Measurements from ENCODE around the gene BMP8A.
"Not testable (repeated sequence)": the region's sequence is repeated elsewhere in the genome, so short reads cannot be mapped to it uniquely, and the experiment has no call there.

BMP8A gene

DNA sequence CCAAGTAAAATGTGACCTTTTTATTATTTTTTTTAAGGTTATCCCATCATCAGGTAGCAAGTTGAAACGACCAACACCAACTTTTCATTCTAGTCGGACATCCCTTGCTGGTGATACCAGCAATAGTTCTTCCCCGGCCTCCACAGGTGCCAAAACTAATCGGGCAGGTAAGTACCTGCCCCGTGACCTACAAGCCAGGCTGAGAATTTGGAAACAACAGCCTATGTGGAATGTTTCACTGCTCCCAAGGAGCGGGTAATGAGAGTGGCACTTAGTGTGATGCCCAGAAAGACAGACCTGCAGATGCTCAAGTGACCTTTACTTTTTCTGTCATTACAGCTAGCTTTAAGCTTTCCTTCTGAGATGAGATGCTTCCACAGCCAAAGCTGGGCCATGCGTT lies 6.9 kb upstream of the BMP8A start:
- DNase-seq = no peak

DNA sequence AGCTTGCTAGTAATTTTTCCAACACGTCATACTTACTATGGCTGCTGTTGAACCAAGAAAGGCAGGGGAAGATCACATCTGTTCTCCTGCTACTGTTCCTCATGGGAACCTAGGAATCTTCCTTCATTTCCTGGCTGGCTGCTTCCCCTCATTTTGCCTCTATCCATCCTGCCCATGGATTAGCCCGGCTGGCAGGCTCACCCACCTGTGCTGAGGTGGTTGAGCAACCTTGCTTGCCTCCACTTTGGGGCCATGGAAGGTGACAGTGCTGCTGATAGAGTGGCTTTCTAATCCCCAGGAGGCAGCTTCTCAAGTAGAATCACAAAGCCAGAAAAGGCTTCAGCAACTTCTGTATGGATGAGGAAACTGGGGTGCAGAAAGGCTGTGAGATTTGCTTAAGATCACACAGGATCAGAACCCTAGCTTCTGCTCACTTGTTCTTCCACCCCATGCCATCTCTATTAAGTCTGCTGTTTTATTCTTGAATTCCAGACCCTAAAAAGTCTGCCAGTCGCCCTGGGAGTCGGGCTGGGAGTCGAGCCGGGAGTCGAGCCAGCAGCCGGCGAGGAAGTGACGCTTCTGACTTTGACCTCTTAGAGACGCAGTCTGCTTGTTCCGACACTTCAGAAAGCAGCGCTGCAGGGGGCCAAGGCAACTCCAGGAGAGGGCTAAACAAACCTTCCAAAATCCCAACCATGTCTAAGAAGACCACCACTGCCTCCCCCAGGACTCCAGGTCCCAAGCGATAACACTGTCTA lies 6.2 kb upstream of the BMP8A start:
- no peak for DNase-seq

- no peak for DNase-seq
Observed at GRCh38 chr1:39488012-39488545, 3.4 kb upstream of the BMP8A start.

GRCh38 chr1:39488793-39489566 lies 2.5 kb upstream of the BMP8A start:
- no peak for DNase-seq

DNA sequence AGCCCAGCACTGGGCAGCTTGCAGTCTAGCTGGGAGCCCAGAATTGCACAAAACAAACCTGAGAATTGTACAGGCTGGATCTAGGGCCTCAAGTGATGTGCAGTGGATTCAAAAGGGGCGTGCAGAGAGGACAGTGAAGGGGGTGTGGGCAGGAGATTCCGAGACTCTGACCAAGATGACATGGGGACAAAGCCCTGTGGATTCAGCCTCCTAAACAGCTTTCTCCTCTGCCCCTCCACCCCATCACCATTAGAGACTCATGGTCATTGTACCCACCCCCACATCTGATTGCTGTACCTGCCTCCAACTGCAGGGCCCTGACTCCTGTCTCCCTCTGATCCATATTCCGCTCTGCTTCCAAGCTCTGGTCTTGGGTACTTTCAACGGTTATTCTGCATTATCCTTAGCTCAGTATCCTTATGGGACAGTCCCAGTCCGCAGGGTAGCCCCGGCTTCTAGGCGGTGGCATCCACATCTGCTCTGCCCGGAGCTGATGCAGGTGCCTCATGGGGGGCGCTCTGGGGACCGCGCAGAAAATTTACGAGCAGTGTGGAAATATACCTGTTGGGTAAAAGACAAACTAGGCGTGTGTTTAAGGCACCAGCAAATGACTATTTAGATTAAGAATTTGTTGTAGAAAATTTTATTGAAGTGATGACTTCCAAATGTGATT lies 1.7 kb upstream of the BMP8A start:
- no peak for DNase-seq

DNA sequence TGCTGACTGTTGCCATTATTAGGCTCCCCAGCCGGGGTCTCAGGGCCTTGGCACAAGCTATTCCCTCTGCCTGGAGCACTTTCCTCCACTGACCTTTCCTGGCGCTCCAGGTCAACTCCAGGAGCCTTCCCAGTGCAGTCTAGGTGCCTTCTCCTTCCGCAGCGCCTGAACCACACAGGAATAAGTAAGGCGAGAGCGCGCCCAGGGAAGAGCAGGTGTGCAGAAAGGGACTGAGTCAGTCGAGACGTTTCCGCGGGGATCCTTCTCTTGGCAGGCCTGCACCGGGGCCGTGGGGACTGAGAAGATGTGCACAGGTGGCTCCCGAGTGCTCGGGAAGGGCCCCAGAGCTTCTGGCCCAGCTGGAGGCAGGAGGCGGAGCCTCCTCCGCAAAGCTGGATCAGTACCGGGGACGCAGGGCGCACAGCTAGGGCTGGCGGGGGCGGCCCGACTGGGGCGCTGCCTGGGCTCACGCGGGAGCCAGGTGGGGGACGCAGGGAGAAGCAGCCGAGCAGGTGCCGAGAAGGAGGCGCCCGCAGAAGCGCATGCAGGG lies 765 bp upstream of the BMP8A start:
- no peak for DNase-seq

DNA sequence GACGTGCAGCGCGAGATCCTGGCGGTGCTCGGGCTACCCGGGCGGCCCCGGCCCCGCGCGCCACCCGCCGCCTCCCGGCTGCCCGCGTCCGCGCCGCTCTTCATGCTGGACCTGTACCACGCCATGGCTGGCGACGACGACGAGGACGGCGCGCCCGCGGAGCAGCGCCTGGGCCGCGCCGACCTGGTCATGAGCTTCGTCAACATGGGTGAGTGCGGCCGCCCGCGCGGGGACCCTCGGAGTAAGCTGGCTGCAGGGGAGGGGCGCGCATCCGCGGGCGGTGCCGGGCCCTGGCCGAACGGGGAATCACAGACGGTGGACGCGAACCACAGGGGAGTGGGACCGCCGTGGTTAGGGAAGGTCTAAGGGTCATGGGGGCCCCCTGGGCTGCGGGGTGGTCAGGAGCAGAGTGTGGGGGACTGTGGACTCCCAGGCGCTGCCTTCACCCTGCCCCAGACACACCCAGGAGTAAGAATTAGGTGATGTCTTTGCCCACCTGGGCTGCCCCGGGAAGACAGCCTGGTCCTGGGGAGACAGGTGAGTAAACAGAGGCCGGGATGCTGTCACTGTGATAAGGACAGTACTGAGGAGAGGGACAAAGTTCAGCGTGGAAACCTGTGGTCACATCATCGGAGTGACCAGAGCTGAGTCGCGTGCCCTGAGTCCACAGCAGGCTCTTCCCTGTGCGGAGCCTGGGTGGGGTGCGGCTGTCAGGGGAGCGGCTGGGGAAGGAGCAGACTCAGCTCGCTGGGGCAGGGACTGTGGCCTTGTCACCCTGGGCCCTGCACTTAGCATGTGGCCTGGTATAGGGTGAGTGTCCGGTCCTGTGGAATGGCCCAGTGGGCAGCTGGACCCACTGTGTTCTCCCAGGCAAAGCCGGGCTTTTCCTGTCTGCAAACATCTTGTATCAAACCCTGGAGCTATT lies 944 bp downstream of the BMP8A start:
- DNase-seq = not testable (repeated sequence)

DNA sequence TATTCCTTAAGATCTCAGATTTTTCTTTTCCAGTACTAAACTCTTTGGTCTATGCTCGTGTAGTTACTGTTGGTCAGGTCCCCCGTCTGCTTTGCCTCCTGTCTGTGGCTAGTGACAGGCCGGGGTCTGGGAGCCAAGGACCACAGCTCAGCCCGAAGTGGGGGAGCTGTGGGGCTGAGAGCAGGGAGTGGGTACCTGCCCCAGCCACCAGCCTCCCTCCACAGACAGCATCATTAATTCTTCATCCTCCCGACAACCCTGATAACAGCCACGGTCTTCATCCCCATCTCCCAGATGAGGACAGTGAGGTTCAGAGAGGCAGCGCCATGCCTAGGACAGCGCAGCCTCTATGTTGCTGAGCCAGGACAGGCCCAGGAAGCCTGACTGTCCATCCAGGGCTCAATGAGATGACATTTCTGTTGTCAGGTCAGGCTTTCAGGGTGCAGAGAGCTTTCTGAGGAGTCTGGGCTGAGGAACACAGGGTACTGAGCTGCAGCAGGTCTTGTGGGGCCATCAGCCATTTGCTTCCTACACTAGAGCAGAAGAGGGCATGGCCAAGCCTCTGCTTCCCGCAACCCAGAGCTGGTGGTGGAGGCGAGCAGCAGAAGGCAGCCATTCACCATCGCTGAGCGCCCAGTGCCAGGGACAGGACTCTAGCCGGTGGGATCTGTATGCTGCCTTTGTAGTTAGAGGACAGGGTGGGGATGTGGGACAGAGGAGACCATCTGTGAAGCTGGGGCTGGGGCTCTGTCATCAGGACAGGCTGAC lies 1.8 kb downstream of the BMP8A start:
- not testable (repeated sequence) for DNase-seq

DNA sequence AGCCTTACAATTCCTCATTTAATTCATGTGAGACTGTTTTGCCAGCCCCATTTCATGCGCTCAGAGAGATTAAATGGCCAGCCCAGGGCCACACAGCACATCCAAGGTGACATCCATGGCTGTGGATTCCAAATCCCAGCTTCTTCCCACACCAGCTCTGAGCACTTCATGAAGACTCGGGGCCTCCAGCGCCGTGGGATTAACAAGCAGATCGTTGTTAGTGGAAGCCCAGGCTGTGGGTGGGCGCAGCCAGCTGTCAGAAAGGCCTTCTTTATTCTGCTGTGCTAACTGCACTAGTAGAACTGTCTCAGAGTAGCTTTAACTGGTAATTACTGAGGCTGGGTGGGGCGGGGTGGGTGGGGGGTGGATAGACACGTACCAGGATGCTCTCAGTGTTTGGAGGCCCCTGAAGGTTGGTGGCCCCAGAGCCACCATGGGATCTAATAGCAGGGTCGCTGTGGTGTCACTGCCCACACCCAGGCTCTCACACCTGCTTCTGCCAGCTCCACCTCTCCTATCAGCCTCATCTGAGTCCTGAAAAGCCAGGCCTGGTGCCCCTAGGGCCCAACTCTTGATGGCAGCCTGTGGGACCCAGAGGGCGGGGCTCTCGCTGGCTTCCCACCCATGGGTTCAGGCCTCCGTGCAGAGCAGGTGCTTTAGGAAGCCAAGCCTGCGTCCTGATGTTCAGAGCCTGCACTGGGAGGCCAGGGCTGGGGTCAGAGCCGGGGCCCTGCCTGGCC lies 3.4 kb downstream of the BMP8A start:
- no peak for DNase-seq

GRCh38 chr1:39496520-39496919 lies 5.1 kb downstream of the BMP8A start:
- not testable (repeated sequence) for DNase-seq

DNA sequence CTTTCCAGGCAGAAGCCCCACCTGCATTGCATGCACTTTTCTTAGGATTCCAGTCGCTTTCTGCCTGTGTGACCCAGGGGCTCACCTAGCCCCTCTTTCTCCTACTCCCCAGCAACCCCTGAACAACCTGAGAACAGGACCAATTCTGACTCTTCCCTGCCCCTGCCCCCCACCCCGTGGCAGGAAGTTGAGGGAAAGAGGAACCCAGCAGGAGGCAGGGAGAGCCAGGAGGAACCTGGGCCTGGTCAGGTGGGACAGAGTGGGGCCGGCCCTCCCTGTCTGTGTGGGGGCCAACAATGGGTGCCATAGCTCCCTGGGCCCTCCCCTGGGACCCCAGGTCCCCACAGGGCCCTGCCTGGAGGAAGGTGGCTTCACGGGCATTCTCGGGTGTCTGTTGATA lies 6.1 kb downstream of the BMP8A start:
- no peak for DNase-seq

- DNase-seq = not testable (repeated sequence)
Observed at GRCh38 chr1:39498096-39498710, 6.8 kb downstream of the BMP8A start.

DNA sequence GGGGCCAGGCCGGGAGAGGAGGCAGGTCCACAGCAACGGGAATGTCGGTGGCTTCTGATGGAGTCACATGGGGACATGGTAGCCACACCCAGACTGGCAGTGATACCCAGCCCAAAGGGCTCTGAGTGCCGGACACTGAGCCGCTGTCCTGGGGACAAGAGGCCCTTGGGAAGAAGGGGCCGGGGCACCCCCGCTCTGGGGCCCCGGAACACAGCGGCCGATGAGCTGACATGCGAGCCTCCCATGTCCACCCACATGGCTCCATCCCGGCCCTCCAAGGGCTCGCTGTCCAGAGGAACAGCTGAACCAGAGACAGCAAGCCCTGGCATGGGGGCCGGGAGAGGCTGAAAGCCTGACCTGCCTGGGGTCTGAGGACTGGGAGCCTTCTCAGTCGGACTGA lies 7.4 kb downstream of the BMP8A start:
- DNase-seq = not testable (repeated sequence)

GRCh38 chr1:39499668-39500067 lies 8.2 kb downstream of the BMP8A start:
- DNase-seq = no peak

DNA sequence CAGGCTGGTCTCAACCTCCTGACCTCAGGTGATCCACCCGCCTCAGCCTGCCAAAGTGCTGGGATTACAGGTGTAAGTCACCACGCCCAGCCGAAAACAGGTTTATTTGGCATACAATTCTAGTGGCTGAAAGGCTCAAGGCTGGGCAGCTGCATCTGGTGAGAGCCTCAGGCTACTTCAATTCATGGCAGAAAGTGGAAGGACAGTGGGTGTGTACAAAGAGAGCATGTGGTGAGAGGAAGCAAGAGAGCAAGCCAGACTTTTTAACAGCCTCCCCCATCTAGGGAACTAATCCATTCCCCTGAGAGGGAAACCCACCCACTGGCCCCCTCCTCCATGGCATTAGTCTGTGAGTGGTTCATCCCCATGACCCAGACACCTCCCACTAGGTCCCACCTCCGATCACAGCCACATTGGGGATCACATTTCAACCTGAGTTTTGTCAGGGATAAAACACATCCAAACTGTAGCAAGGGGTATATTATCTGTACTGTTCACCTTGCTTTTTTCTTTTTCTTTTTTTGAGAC lies 9.5 kb downstream of the BMP8A start:
- DNase-seq = no peak

GRCh38 chr1:39501666-39502065 lies 10.2 kb downstream of the BMP8A start:
- no peak for DNase-seq

DNA sequence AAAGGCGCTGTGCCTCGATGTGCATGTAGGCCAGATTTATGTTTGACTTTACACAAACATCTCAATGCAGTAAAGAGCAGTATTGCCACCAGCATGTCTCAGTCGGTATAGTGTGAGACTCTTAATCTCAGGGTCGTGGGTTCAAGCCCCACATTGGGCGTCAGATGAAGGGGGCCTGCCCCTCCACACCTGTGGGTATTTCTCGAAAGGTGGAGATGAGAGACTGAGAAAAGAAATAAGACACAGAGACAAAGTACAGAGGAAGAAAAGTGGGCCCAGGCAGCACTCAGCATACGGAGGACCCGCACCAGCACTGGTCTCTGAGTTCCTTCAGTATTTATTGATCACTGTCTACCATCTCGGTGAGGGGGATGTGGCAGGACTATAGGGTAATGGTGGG lies 13.0 kb downstream of the BMP8A start:
- DNase-seq = not testable (repeated sequence)

GRCh38 chr1:39505289-39505688 lies 13.9 kb downstream of the BMP8A start:
- no peak for DNase-seq

GRCh38 chr1:39507230-39507928 lies 15.9 kb downstream of the BMP8A start:
- DNase-seq = no peak
